HL-60 (cell line): ENCODE results near the gene METAP2.

Experiments used
- CTCF ChIP-seq: IDR thresholded peaks from one replicate; pipeline ENCODE4 v1.5.1; 2011; ENCODE audit warnings: low read length, control low read depth, inconsistent platforms; ENCODE audit not compliant: insufficient read depth
- POLR2AphosphoS5 ChIP-seq: IDR thresholded peaks from 2 replicates; pipeline ENCODE4 v1.6.1; 2012; ENCODE audit warnings: low read depth
- TF ChIP-seq, protein P1 (sequence below): IDR thresholded peaks from 2 replicates; pipeline ENCODE4 v1.6.1; 2012; ENCODE audit warnings: low read depth; ENCODE audit not compliant: insufficient replicate concordance

- TF ChIP-seq CTCF (no peak), POLR2AphosphoS5 (no peak)
- TF ChIP-seq, protein P1, sequence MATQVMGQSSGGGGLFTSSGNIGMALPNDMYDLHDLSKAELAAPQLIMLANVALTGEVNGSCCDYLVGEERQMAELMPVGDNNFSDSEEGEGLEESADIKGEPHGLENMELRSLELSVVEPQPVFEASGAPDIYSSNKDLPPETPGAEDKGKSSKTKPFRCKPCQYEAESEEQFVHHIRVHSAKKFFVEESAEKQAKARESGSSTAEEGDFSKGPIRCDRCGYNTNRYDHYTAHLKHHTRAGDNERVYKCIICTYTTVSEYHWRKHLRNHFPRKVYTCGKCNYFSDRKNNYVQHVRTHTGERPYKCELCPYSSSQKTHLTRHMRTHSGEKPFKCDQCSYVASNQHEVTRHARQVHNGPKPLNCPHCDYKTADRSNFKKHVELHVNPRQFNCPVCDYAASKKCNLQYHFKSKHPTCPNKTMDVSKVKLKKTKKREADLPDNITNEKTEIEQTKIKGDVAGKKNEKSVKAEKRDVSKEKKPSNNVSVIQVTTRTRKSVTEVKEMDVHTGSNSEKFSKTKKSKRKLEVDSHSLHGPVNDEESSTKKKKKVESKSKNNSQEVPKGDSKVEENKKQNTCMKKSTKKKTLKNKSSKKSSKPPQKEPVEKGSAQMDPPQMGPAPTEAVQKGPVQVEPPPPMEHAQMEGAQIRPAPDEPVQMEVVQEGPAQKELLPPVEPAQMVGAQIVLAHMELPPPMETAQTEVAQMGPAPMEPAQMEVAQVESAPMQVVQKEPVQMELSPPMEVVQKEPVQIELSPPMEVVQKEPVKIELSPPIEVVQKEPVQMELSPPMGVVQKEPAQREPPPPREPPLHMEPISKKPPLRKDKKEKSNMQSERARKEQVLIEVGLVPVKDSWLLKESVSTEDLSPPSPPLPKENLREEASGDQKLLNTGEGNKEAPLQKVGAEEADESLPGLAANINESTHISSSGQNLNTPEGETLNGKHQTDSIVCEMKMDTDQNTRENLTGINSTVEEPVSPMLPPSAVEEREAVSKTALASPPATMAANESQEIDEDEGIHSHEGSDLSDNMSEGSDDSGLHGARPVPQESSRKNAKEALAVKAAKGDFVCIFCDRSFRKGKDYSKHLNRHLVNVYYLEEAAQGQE = no peak
Observed at GRCh38 chr12:95551305-95551704, 77.4 kb downstream of the METAP2 start, which contains the start of gene USP44.
